Trophoblast cell (in vitro differentiated cells and primary cell): ENCODE results near the gene TTC12.

Experiments
- DNase-seq, 2 donors: peaks; one replicate each; pipeline ENCODE4 v3.0.0-alpha.2; 2016
- H2AFZ ChIP-seq: 2 replicates; pipeline ENCODE4 v1.6.1; 2013; ENCODE audit warnings: low read length, moderate library complexity, mild to moderate bottlenecking; ENCODE audit not compliant: insufficient read depth, poor library complexity
- H2AK5ac ChIP-seq: 2 replicates; pipeline ENCODE4 v1.6.1; 2013; ENCODE audit warnings: mild to moderate bottlenecking, low read length
- H2BK120ac ChIP-seq: 2 replicates; pipeline ENCODE4 v1.6.1; 2013; ENCODE audit warnings: low read length, mild to moderate bottlenecking, moderate library complexity; ENCODE audit not compliant: insufficient read depth, poor library complexity
- H2BK12ac ChIP-seq: 2 replicates; pipeline ENCODE4 v1.6.1; 2013; ENCODE audit warnings: mild to moderate bottlenecking, low read length, moderate library complexity
- H2BK5ac ChIP-seq: 2 replicates; pipeline ENCODE4 v1.6.1; 2013; ENCODE audit warnings: low read length, low read depth, moderate library complexity, mild to moderate bottlenecking; ENCODE audit not compliant: poor library complexity
- H3K14ac ChIP-seq: 2 replicates; pipeline ENCODE4 v1.6.1; 2013; ENCODE audit warnings: mild to moderate bottlenecking, low read length
- H3K18ac ChIP-seq: 2 replicates; pipeline ENCODE4 v1.6.1; 2013; ENCODE audit warnings: mild to moderate bottlenecking, low read length
- H3K23ac ChIP-seq: 2 replicates; pipeline ENCODE4 v1.6.1; 2013; ENCODE audit warnings: low read length
- H3K27ac ChIP-seq: 2 replicates; pipeline ENCODE4 v1.5.1; 2013; ENCODE audit warnings: low read depth, mild to moderate bottlenecking, inconsistent platforms, low read length, moderate library complexity
- H3K27me3 ChIP-seq: 2 replicates; pipeline ENCODE4 v1.6.1; 2013; ENCODE audit warnings: inconsistent platforms, mild to moderate bottlenecking, low read length, moderate library complexity; ENCODE audit not compliant: insufficient read depth
- H3K36me3 ChIP-seq, 2 experiments: 1 replicate in 1 of 2; 2 replicates in 1 of 2; pipeline ENCODE4 v1.6.1; 2013; ENCODE audit warnings: low read length in 2 of 2, mild to moderate bottlenecking in 2 of 2, moderate library complexity in 1 of 2; ENCODE audit not compliant: insufficient read depth in 2 of 2, control insufficient read depth in 1 of 2
- H3K4ac ChIP-seq: 2 replicates; pipeline ENCODE4 v1.6.1; 2013; ENCODE audit warnings: low read depth, mild to moderate bottlenecking, low read length, moderate library complexity
- H3K4me1 ChIP-seq, 2 experiments: 1 replicate in 1 of 2; 2 replicates in 1 of 2; pipeline ENCODE4 v1.6.1; 2013; ENCODE audit warnings: low read length in 2 of 2, mild to moderate bottlenecking in 2 of 2, moderate library complexity in 1 of 2; ENCODE audit not compliant: insufficient read depth in 2 of 2, control insufficient read depth in 1 of 2
- H3K4me2 ChIP-seq: 2 replicates; pipeline ENCODE4 v1.6.1; 2013; ENCODE audit warnings: inconsistent platforms, mild to moderate bottlenecking, low read length, moderate library complexity
- H3K4me3 ChIP-seq: 2 replicates; pipeline ENCODE4 v1.5.1; 2013; ENCODE audit warnings: mild to moderate bottlenecking, low read depth, low read length, inconsistent platforms
- H3K79me1 ChIP-seq: one replicate; pipeline ENCODE4 v1.6.1; 2013; ENCODE audit warnings: low read length
- H3K79me2 ChIP-seq: 2 replicates; pipeline ENCODE4 v1.6.1; 2013; ENCODE audit warnings: low read length, mild to moderate bottlenecking; ENCODE audit not compliant: control insufficient read depth, insufficient read depth, poor library complexity
- H3K9ac ChIP-seq: 2 replicates; pipeline ENCODE4 v1.6.1; 2013; ENCODE audit warnings: mild to moderate bottlenecking, low read length
- H3K9me3 ChIP-seq: 2 replicates; pipeline ENCODE4 v1.6.1; 2013; ENCODE audit warnings: low read depth, mild to moderate bottlenecking, control low read depth, inconsistent platforms, low read length; ENCODE audit not compliant: insufficient read depth
- H4K12ac ChIP-seq: 2 replicates; pipeline ENCODE4 v1.6.1; 2013; ENCODE audit warnings: low read depth, mild to moderate bottlenecking, low read length, moderate library complexity
- H4K8ac ChIP-seq: 2 replicates; pipeline ENCODE4 v1.6.1; 2013; ENCODE audit warnings: low read depth, mild to moderate bottlenecking, low read length, moderate library complexity
- H4K91ac ChIP-seq: one replicate; pipeline ENCODE4 v1.6.1; 2013; ENCODE audit warnings: low read depth, mild to moderate bottlenecking, low read length, moderate library complexity
- WGBS: extraction: QIAGEN DNeasy Blood & Tissue Kit; methylation state at CpG from one replicate; pipeline ENCODE4 v1.1.7; 2013; ENCODE audit warnings: missing lambda C conversion rate; ENCODE audit not compliant: insufficient read length, insufficient coverage; ENCODE audit errors: extremely low coverage; 5-methylcytosine and 5-hydroxymethylcytosine counted together

Gene TTC12

GRCh38 chr11:113351068-113351450 lies 36.7 kb downstream of the TTC12 start:
- Histone ChIP-seq H4K8ac (no peak overlapping the region), H3K14ac (no peak overlapping the region), H2BK5ac (no peak overlapping the region), H2AFZ (no peak overlapping the region), H3K23ac (no peak overlapping the region), H3K4me1 (no peaks in the 10 kb centered on the region), H2AK5ac (no peak overlapping the region), H3K9ac (no peak overlapping the region), H3K4me3 (no peak overlapping the region), H3K79me1 (no peaks in the 10 kb centered on the region), H2BK120ac (no peak overlapping the region), H3K27ac (no peak overlapping the region), H3K18ac (no peak overlapping the region), H3K79me2 (no peaks in the 10 kb centered on the region), H4K12ac (no peak overlapping the region), H3K36me3 (peaks cover 0 to 8% of the 10 kb centered on the region in 2 experiments), H2BK12ac (no peak overlapping the region), H3K9me3 (no peaks in the 10 kb centered on the region), H3K27me3 (no peaks in the 10 kb centered on the region), H3K4ac (no peak overlapping the region), H4K91ac (no peak overlapping the region), H3K4me2 (no peak overlapping the region)
- no CpG with 5 or more reads among the region's 3 CpGs for whole genome bisulfite sequencing
- no peak for DNase-seq

GRCh38 chr11:113351480-113351879 lies 37.1 kb downstream of the TTC12 start:
- H3K14ac ChIP-seq = no peak overlapping the region
- no peaks in the 10 kb centered on the region for H3K79me1 ChIP-seq
- no CpG with 5 or more reads among the region's 4 CpGs for WGBS
- H3K23ac ChIP-seq = no peak overlapping the region
- no peaks in the 10 kb centered on the region for H3K27me3 ChIP-seq
- H3K79me2 ChIP-seq = no peaks in the 10 kb centered on the region
- H3K4me2 ChIP-seq = no peak overlapping the region
- H4K12ac ChIP-seq = no peak overlapping the region
- no peak overlapping the region for H3K4me3 ChIP-seq
- H2BK12ac ChIP-seq = no peak overlapping the region
- peaks cover 0 to 9% of the 10 kb centered on the region in 2 experiments for H3K36me3 ChIP-seq
- H2BK5ac ChIP-seq = no peak overlapping the region
- H3K9ac ChIP-seq = no peak overlapping the region
- H3K4ac ChIP-seq = no peak overlapping the region
- no peak overlapping the region for H2BK120ac ChIP-seq
- H2AK5ac ChIP-seq = no peak overlapping the region
- no peak overlapping the region for H2AFZ ChIP-seq
- no peak overlapping the region for H4K8ac ChIP-seq
- H3K4me1 ChIP-seq = no peaks in the 10 kb centered on the region
- no peak overlapping the region for H3K18ac ChIP-seq
- H3K27ac ChIP-seq = no peak overlapping the region
- H3K9me3 ChIP-seq = no peaks in the 10 kb centered on the region
- no peak overlapping the region for H4K91ac ChIP-seq
- no peak for DNase-seq

GRCh38 chr11:113356203-113356602 lies 41.8 kb downstream of the TTC12 start:
- Histone ChIP-seq H4K8ac (no peak overlapping the region), H2AK5ac (no peak overlapping the region), H3K23ac (no peak overlapping the region), H3K9ac (no peak overlapping the region), H3K4me3 (no peak overlapping the region), H3K79me2 (no peaks in the 10 kb centered on the region), H4K12ac (no peak overlapping the region), H2AFZ (no peak overlapping the region), H3K27ac (no peak overlapping the region), H2BK12ac (no peak overlapping the region), H4K91ac (no peak overlapping the region), H2BK120ac (no peak overlapping the region), H3K18ac (no peak overlapping the region), H3K4me1 (no peaks in the 10 kb centered on the region), H3K27me3 (no peaks in the 10 kb centered on the region), H3K36me3 (peaks cover 5 to 15% of the 10 kb centered on the region in 2 experiments), H3K9me3 (peaks cover 4% of the 10 kb centered on the region), H3K14ac (no peak overlapping the region), H3K4ac (no peak overlapping the region), H3K4me2 (no peak overlapping the region), H2BK5ac (no peak overlapping the region), H3K79me1 (no peaks in the 10 kb centered on the region)
- DNase-seq = no peak
- no CpG with 5 or more reads among the region's 3 CpGs for WGBS

- no peak overlapping the region for H2AK5ac ChIP-seq
- H4K12ac ChIP-seq = no peak overlapping the region
- no CpG with 5 or more reads among the region's 5 CpGs for WGBS
- no peaks in the 10 kb centered on the region for H3K4me1 ChIP-seq
- peak; percentile 46 to 58 for DNase-seq
- no peaks in the 10 kb centered on the region for H3K79me1 ChIP-seq
- no peak overlapping the region for H3K4ac ChIP-seq
- H3K79me2 ChIP-seq = no peaks in the 10 kb centered on the region
- no peak overlapping the region for H3K4me3 ChIP-seq
- no peak overlapping the region for H3K14ac ChIP-seq
- no peak overlapping the region for H2BK12ac ChIP-seq
- H3K9me3 ChIP-seq = peaks cover 2% of the 10 kb centered on the region
- H3K23ac ChIP-seq = no peak overlapping the region
- H3K27ac ChIP-seq = no peak overlapping the region
- H3K27me3 ChIP-seq = no peaks in the 10 kb centered on the region
- H3K4me2 ChIP-seq = no peak overlapping the region
- no peak overlapping the region for H4K91ac ChIP-seq
- H2BK5ac ChIP-seq = no peak overlapping the region
- no peak overlapping the region for H2AFZ ChIP-seq
- no peak overlapping the region for H4K8ac ChIP-seq
- H3K9ac ChIP-seq = no peak overlapping the region
- H3K36me3 ChIP-seq = peaks cover 11 to 24% of the 10 kb centered on the region in 2 experiments
- H2BK120ac ChIP-seq = no peak overlapping the region
- H3K18ac ChIP-seq = no peak overlapping the region
Measured at GRCh38 chr11:113363406-113363805, 49.0 kb downstream of the TTC12 start.
